Activated CD4-positive, alpha-beta T cell treated with anti-CD3 and anti-CD28 coated beads, Interleukin-2, amount 50 U/mL, for 1 hour (primary cell): ENCODE results near the gene CDK2AP2.

Source experiments
- DNase-seq: peaks from one replicate; pipeline ENCODE4 v3.0.0-alpha.2; 2020

Gene CDK2AP2

GRCh38 chr11:67464411-67465188 lies 43.4 kb downstream of the CDK2AP2 start:
- DNase-seq, result peak; percentile 91

GRCh38 chr11:67463680-67464410 lies 44.1 kb downstream of the CDK2AP2 start:
- no peak for DNase-seq

- DNase-seq, result no peak
These were observed 44.8 kb downstream of the CDK2AP2 start for GRCh38 chr11:67463186-67463585.

GRCh38 chr11:67458266-67458665 lies 49.7 kb downstream of the CDK2AP2 start:
- no peak for DNase-seq

GRCh38 chr11:67457453-67457852 lies 50.5 kb downstream of the CDK2AP2 start:
- DNase-seq, result no peak
